C4-2B (cell line): ENCODE data around the gene RIMBP2.

ENCODE experiments used
- H3K27ac ChIP-seq: fragments of 450-650 bp; 2 replicates; pipeline ENCODE4 v1.5.1; 2017
- ZFX ChIP-seq: fragments of 450-650 bp; IDR thresholded peaks from 2 replicates; pipeline ENCODE4 v1.6.1; 2017
- TF ChIP-seq, protein P1 (sequence below): fragments of 450-650 bp; conservative IDR thresholded peaks from 2 replicates; pipeline ENCODE4 v1.5.1; 2017; ENCODE audit warnings: mild to moderate bottlenecking

The RIMBP2 gene

DNA sequence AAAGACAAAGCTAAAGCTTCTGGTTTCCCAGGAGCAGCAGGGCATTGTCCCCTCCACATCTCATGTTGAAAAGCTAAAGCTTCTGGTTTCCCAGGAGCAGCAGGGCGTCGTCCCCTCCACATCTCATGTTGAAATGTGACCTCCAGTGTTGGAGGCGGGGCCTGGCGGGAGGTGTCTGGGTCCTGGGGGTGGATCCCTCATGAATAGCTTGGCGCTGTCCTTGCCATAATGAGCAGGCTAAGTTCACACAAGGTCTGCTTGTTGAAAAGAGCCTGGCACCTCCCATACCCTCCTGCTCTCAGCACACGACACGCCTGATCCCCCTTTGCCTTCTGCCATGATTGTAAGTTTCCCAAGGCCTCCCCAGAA, 254.7 kb downstream of the RIMBP2 start:
- TF ChIP-seq ZFX = no peak
- TF ChIP-seq, protein P1, sequence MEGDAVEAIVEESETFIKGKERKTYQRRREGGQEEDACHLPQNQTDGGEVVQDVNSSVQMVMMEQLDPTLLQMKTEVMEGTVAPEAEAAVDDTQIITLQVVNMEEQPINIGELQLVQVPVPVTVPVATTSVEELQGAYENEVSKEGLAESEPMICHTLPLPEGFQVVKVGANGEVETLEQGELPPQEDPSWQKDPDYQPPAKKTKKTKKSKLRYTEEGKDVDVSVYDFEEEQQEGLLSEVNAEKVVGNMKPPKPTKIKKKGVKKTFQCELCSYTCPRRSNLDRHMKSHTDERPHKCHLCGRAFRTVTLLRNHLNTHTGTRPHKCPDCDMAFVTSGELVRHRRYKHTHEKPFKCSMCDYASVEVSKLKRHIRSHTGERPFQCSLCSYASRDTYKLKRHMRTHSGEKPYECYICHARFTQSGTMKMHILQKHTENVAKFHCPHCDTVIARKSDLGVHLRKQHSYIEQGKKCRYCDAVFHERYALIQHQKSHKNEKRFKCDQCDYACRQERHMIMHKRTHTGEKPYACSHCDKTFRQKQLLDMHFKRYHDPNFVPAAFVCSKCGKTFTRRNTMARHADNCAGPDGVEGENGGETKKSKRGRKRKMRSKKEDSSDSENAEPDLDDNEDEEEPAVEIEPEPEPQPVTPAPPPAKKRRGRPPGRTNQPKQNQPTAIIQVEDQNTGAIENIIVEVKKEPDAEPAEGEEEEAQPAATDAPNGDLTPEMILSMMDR = no peak

DNA sequence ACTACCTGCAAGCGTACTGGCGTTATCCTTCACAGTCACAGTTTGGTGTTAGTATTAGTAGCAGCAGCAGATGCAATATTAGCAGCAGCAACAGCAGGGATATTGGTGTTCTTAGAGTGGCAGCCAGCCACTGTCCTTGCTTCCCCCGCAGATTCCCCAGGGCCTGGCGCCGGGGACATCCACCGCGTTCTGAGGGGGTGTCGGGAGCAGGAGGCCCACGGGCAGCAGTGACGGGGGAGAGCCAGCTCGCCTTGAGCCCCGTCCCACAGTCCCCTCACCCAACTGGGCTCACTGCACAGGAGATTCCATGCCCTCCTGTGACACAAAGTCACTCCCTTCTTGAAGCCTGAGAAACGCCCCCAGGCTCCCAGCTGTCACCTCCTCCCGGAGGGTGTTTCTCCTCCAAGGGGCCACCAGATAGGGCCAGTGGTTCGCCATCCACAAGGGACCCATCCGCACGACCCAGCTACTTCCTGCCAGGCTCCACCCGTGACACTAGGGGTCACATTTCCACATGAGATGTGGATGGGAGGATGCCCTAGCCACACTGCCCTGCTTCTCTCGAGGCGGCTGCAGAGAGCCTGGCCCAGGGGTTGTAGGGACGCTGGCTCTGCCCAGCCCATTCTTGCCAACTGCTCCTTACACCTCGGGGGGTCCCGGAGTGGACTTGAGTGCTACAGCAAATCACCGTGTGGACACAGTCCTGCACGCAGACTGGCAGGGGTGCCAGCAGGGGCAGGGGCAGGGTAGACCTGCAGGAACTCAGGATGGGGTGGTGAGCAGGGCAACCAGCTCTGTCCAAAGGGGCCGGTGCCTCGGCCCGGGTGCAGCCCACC, 255.3 kb downstream of the RIMBP2 start:
- TF ChIP-seq ZFX = no peak
- TF ChIP-seq, protein P1 = no peak
- no peak overlapping the region for H3K27ac ChIP-seq

More for the DNA sequence above, 254.7 kb downstream of the RIMBP2 start:
- no peak overlapping the region for H3K27ac ChIP-seq

DNA sequence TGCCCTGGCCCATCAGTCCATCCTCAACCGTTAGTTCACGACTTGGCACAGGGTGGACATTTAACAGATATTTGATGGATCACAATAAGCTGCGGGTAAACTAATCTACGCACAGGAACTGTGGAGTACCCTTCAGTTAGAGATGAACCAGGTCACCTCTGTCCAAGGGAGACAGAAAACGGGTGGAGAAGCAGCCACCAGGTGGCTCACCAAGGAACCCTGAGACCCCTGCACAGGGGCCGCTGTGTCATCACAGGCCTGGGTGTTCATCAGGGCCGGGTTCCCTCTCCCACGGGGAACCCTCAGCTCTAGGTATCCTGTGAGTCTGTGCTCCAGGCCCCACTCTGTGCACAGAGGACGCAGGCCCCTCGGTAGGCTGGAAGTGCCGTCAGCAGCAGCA, 256.2 kb downstream of the RIMBP2 start:
- H3K27ac ChIP-seq = no peak overlapping the region
- TF ChIP-seq ZFX = no peak
- TF ChIP-seq, protein P1 = no peak

DNA sequence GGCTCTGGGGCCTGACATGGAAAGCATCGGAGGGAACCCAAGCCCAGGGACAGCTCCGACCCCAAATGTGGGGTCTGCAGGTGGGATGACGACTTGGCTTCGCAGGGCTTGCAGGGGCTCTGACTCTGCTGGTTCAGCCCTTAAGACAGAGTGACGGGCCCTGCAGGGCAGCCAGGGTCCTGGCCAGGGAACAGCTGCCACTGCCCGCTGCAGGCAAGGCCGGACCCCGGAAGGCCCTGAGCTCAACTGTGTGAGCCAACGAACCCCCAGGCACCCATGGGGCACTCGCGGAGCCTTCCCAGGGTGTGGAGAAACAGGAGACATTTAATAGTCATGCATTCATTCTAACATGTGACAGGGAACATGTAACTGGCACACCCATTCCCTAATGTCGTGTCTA, 257.8 kb downstream of the RIMBP2 start:
- no peak for TF ChIP-seq ZFX
- TF ChIP-seq, protein P1 = no peak
- no peak overlapping the region for H3K27ac ChIP-seq

DNA sequence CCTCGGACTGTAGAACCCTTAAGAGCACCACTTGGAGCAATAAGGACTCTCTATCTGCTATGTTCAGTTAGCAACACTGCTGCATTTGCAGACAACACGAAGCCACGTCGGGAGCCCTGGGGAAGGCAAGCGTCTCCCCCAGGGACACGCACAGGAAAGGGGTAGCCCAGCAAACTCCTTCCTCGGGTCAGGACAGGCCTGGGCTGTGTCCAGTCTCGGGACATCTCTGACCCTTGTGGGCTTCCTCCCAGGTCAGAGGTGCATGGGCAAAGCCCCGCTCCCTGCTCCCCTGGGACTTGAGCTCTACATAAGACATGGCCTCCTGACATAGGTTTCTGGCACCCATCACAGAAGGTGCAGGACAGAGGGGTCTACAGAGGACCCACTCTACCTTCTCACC, 258.9 kb downstream of the RIMBP2 start:
- no peak overlapping the region for H3K27ac ChIP-seq
- TF ChIP-seq, protein P1 = no peak
- TF ChIP-seq ZFX = no peak

DNA sequence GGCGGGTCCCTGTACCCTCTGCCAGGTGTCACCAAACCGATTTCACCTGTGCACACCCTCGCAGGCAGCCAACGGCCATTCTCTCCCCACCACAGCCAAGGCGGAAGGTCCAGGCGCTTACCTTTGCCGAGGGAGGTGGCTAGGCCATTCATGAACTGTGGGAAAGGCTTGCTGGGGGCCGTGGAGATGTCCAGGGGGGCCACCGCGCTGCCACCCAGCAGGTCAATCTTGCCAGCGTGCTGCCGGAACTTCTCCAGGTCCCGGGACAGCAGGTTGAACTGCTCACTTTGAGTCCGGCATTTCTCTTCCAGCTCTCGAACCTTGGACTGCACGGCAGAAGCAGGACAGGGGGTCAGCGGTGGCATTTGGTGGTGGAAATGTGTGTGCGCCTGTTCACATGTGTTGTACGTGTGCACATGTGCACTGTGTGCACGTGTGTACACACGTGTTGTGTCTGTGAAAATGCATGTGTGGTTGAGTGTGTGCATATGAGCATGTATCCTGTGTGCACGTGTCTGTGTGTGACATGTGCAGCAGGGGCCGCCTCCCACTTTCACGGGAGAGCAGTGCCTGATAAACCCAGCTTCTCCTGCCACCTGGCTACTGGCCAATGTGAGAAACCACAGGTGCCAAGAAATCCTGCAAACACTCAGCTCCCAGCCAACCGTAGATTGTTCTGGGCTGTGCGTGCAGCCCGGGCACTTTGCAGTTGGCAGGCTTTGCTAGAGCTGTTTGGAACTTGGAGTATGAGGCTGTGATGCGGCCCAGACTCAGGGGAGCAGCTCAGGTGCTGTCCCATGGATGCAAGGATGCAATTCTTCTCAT, 259.5 kb downstream of the RIMBP2 start:
- no peak overlapping the region for H3K27ac ChIP-seq
- no peak for TF ChIP-seq ZFX
- TF ChIP-seq, protein P1 = no peak

DNA sequence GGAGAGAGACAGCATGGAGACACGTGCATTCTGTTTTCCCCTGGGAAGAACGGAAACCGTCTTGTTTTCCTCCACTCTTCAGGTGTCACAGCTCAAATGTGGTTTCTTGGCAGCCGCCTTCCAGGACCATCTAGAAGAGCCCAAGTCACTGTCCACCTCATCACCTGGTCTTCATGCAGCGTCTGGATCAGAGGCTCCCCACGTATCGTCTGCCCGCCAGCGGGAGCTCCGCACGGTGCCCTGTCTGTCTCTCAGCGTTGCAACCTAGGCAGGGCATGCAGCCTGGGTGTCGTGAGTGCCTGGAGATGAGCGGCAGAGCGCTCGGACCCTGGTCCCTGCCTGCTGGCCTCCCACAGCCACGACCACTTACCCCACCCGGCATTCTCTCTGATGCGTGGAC, 260.9 kb downstream of the RIMBP2 start:
- TF ChIP-seq, protein P1 = no peak
- no peak for TF ChIP-seq ZFX
- no peak overlapping the region for H3K27ac ChIP-seq
